ENCODE measurements around the gene EFTUD2. TPM values are rescaled to one million over a fixed set of nuclear protein-coding genes. Genes with fewer than 3 reads are reported as not detected.
A peak's percentile ranks its signal among the peaks of the same experiment; 100 is the strongest.

EFTUD2 gene
- total RNA-seq, 2 donors from 2014 or later, result 192 to 232 TPM

GRCh38 chr17:44850025-44850424 lies 49.2 kb downstream of the EFTUD2 start:
- H3K27me3 Mint-ChIP-seq, result no peaks in the 10 kb centered on the region
- no peaks in the 10 kb centered on the region for H3K9me3 Mint-ChIP-seq
- peaks cover 5 to 8% of the 10 kb centered on the region in 2 donors for H3K4me1 Mint-ChIP-seq (ENCODE audit: low read depth in 2 of 2)
- peaks cover 7% of the 10 kb centered on the region for H3K36me3 Mint-ChIP-seq
- ATAC-seq, result peak in 1 of 2 donors; percentile 6
- no peak for DNase-seq (ENCODE audit: low spot score)
- no peak overlapping the region for H3K4me3 Mint-ChIP-seq
- H3K27ac Mint-ChIP-seq, result no peak overlapping the region

- H3K4me3 Mint-ChIP-seq, result no peak overlapping the region
- DNase-seq (ENCODE audit: low spot score), result no peak
- ATAC-seq, result no peak
- H3K27ac Mint-ChIP-seq, result no peak overlapping the region
- no peaks in the 10 kb centered on the region for H3K9me3 Mint-ChIP-seq
- H3K27me3 Mint-ChIP-seq, result no peaks in the 10 kb centered on the region
- no peaks in the 10 kb centered on the region for H3K36me3 Mint-ChIP-seq
- H3K4me1 Mint-ChIP-seq (ENCODE audit: low read depth in 2 of 2), result peaks cover 5 to 8% of the 10 kb centered on the region in 2 donors
Observed at GRCh38 chr17:44848961-44849489, 50.2 kb downstream of the EFTUD2 start.

GRCh38 chr17:44848257-44848795 lies 50.9 kb downstream of the EFTUD2 start:
- H3K4me3 Mint-ChIP-seq, result no peak overlapping the region
- H3K36me3 Mint-ChIP-seq, result no peaks in the 10 kb centered on the region
- peak overlapping the region in 1 of 2 donors; percentile 14 for H3K27ac Mint-ChIP-seq
- H3K9me3 Mint-ChIP-seq, result no peaks in the 10 kb centered on the region
- ATAC-seq, result no peak
- H3K27me3 Mint-ChIP-seq, result no peaks in the 10 kb centered on the region
- peaks cover 5 to 8% of the 10 kb centered on the region in 2 donors for H3K4me1 Mint-ChIP-seq (ENCODE audit: low read depth in 2 of 2)
- DNase-seq (ENCODE audit: low spot score), result no peak

- H3K4me1 Mint-ChIP-seq (ENCODE audit: low read depth in 2 of 2), result peaks cover 5 to 8% of the 10 kb centered on the region in 2 donors
- H3K27me3 Mint-ChIP-seq, result no peaks in the 10 kb centered on the region
- H3K36me3 Mint-ChIP-seq, result no peaks in the 10 kb centered on the region
- H3K27ac Mint-ChIP-seq, result peak within 1 kb of the TSS in 1 of 2 donors; percentile 14
- H3K4me3 Mint-ChIP-seq, result no peak within 1 kb of the TSS
- no peaks in the 10 kb centered on the region for H3K9me3 Mint-ChIP-seq
- ATAC-seq (no peak), DNase-seq (ENCODE audit: low spot score) (no peak)
Observed at GRCh38 chr17:44847586-44847985, 51.7 kb downstream of the EFTUD2 start, which contains the start of gene HIGD1B. HIGD1B (plus strand) TSS chr17:44847883; CDS start chr17:44848153, 270 bp downstream.

- DNase-seq (ENCODE audit: low spot score), result no peak
- no peaks in the 10 kb centered on the region for H3K36me3 Mint-ChIP-seq
- no peak for ATAC-seq
- H3K4me3 Mint-ChIP-seq, result no peak overlapping the region
- no peaks in the 10 kb centered on the region for H3K9me3 Mint-ChIP-seq
- no peak overlapping the region for H3K27ac Mint-ChIP-seq
- H3K4me1 Mint-ChIP-seq (ENCODE audit: low read depth in 2 of 2), result peaks cover 5 to 8% of the 10 kb centered on the region in 2 donors
- no peaks in the 10 kb centered on the region for H3K27me3 Mint-ChIP-seq
Observed at GRCh38 chr17:44846206-44846605, 53.0 kb downstream of the EFTUD2 start.

- Mint-ChIP-seq H3K4me1 (ENCODE audit: low read depth in 2 of 2) (peaks cover 0 to 3% of the 10 kb centered on the region in 2 donors), H3K9me3 (no peaks in the 10 kb centered on the region), H3K4me3 (no peak overlapping the region), H3K27me3 (peaks cover 0 to 2% of the 10 kb centered on the region in 2 donors), H3K27ac (no peak overlapping the region), H3K36me3 (no peaks in the 10 kb centered on the region)
- DNase-seq (ENCODE audit: low spot score), result no peak
- no peak for ATAC-seq
Observed at GRCh38 chr17:44844390-44844830, 54.8 kb downstream of the EFTUD2 start.

GRCh38 chr17:44842748-44843147 lies 56.5 kb downstream of the EFTUD2 start:
- H3K27ac Mint-ChIP-seq, result no peak overlapping the region
- ATAC-seq, result no peak
- H3K4me1 Mint-ChIP-seq (ENCODE audit: low read depth in 2 of 2), result no peaks in the 10 kb centered on the region
- H3K4me3 Mint-ChIP-seq, result no peak overlapping the region
- H3K36me3 Mint-ChIP-seq, result no peaks in the 10 kb centered on the region
- H3K9me3 Mint-ChIP-seq, result no peaks in the 10 kb centered on the region
- peaks cover 0 to 2% of the 10 kb centered on the region in 2 donors for H3K27me3 Mint-ChIP-seq
- DNase-seq (ENCODE audit: low spot score), result no peak

- H3K27ac Mint-ChIP-seq, result no peak overlapping the region
- H3K9me3 Mint-ChIP-seq, result no peaks in the 10 kb centered on the region
- H3K27me3 Mint-ChIP-seq, result peaks cover 0 to 2% of the 10 kb centered on the region in 2 donors
- H3K36me3 Mint-ChIP-seq, result no peaks in the 10 kb centered on the region
- no peak for ATAC-seq
- no peaks in the 10 kb centered on the region for H3K4me1 Mint-ChIP-seq (ENCODE audit: low read depth in 2 of 2)
- DNase-seq (ENCODE audit: low spot score), result no peak
- H3K4me3 Mint-ChIP-seq, result no peak overlapping the region
Observed at GRCh38 chr17:44840936-44841335, 58.3 kb downstream of the EFTUD2 start.

GRCh38 chr17:44840274-44840673 lies 59.0 kb downstream of the EFTUD2 start:
- H3K27ac Mint-ChIP-seq, result no peak overlapping the region
- no peaks in the 10 kb centered on the region for H3K36me3 Mint-ChIP-seq
- DNase-seq (ENCODE audit: low spot score) (no peak), ATAC-seq (no peak)
- no peaks in the 10 kb centered on the region for H3K4me1 Mint-ChIP-seq (ENCODE audit: low read depth in 2 of 2)
- peaks cover 0 to 3% of the 10 kb centered on the region in 2 donors for H3K27me3 Mint-ChIP-seq
- no peak overlapping the region for H3K4me3 Mint-ChIP-seq
- H3K9me3 Mint-ChIP-seq, result no peaks in the 10 kb centered on the region

GRCh38 chr17:44837196-44837595 lies 62.0 kb downstream of the EFTUD2 start:
- no peaks in the 10 kb centered on the region for H3K4me1 Mint-ChIP-seq (ENCODE audit: low read depth in 2 of 2)
- H3K4me3 Mint-ChIP-seq, result no peak overlapping the region
- no peak overlapping the region for H3K27ac Mint-ChIP-seq
- ATAC-seq (no peak), DNase-seq (ENCODE audit: low spot score) (no peak)
- H3K36me3 Mint-ChIP-seq, result no peaks in the 10 kb centered on the region
- H3K9me3 Mint-ChIP-seq, result no peaks in the 10 kb centered on the region
- peaks cover 14 to 15% of the 10 kb centered on the region in 2 donors for H3K27me3 Mint-ChIP-seq

- ATAC-seq (no peak), DNase-seq (ENCODE audit: low spot score) (no peak)
- peaks cover 24 to 34% of the 10 kb centered on the region in 2 donors for H3K27me3 Mint-ChIP-seq
- H3K4me1 Mint-ChIP-seq (ENCODE audit: low read depth in 2 of 2), result peaks cover 7 to 8% of the 10 kb centered on the region in 2 donors
- H3K36me3 Mint-ChIP-seq, result peaks cover 6% of the 10 kb centered on the region
- no peak overlapping the region for H3K4me3 Mint-ChIP-seq
- H3K27ac Mint-ChIP-seq, result no peak overlapping the region
- no peaks in the 10 kb centered on the region for H3K9me3 Mint-ChIP-seq
Observed at GRCh38 chr17:44832805-44833204, 66.4 kb downstream of the EFTUD2 start.

GRCh38 chr17:44831371-44831770 lies 67.9 kb downstream of the EFTUD2 start:
- Mint-ChIP-seq H3K9me3 (no peaks in the 10 kb centered on the region), H3K27ac (no peak overlapping the region), H3K4me3 (no peak overlapping the region), H3K36me3 (peaks cover 6% of the 10 kb centered on the region), H3K27me3 (peaks cover 34 to 44% of the 10 kb centered on the region in 2 donors), H3K4me1 (ENCODE audit: low read depth in 2 of 2) (peaks cover 7 to 8% of the 10 kb centered on the region in 2 donors)
- DNase-seq (ENCODE audit: low spot score) (no peak), ATAC-seq (no peak)

- DNase-seq (ENCODE audit: low spot score) (no peak), ATAC-seq (peak; percentile 37 to 59)
- H3K27ac Mint-ChIP-seq, result no peak overlapping the region
- H3K4me1 Mint-ChIP-seq (ENCODE audit: low read depth in 2 of 2), result peaks cover 7 to 8% of the 10 kb centered on the region in 2 donors
- no peaks in the 10 kb centered on the region for H3K9me3 Mint-ChIP-seq
- peaks cover 6% of the 10 kb centered on the region for H3K36me3 Mint-ChIP-seq
- peak overlapping the region; percentile 56 for H3K4me3 Mint-ChIP-seq
- H3K27me3 Mint-ChIP-seq, result peaks cover 34 to 44% of the 10 kb centered on the region in 2 donors
Observed at GRCh38 chr17:44830359-44831288, 68.6 kb downstream of the EFTUD2 start.

Measured in natural killer cell treated with Interleukin-12 subunit alpha and Interleukin-12 subunit beta and Interleukin-15 and Interleukin-18, amount 100 ng/mL, for 72 hours (primary cell).